CD8-positive, alpha-beta memory T cell (primary cell): ENCODE measurements around the gene CES4A. TPM values are rescaled to one million over a fixed set of nuclear protein-coding genes. Genes with fewer than 3 reads are reported as not detected.

Experiments
- CTCF ChIA-PET: fragments of 350-600 bp; sonication (Branson Sonifier 250); formaldehyde crosslinking; loops from one replicate; lab custom pipeline; 2021; ENCODE audit warnings: antibody characterized with exemption; lab: Charles Lee
- POLR2A ChIA-PET: fragments of 350-600 bp; sonication (Branson Sonifier 250); formaldehyde crosslinking; loops from one replicate; lab custom pipeline; 2021; ENCODE audit warnings: antibody characterized with exemption; lab: Charles Lee
- DNase-seq, 5 donors: peaks; one replicate each; pipeline versions ENCODE4 v3.0.0 to v3.0.0-alpha.2; 2020 to 2022; ENCODE audit warnings: mixed read lengths in 1 of 5
- H3K27ac ChIP-seq: one replicate; pipeline ENCODE4 v1.7.0; 2013; ENCODE audit warnings: low read depth, mild to moderate bottlenecking, low read length, moderate library complexity
- H3K27me3 ChIP-seq: 2 replicates; pipeline ENCODE4 v1.7.0; 2013; ENCODE audit warnings: low read length, mild to moderate bottlenecking; ENCODE audit not compliant: insufficient read depth, poor library complexity, severe bottlenecking
- H3K36me3 ChIP-seq: 2 replicates; pipeline ENCODE4 v1.7.0; 2013; ENCODE audit warnings: mild to moderate bottlenecking, low read length, moderate library complexity; ENCODE audit not compliant: insufficient read depth
- H3K4me1 ChIP-seq: 2 replicates; pipeline ENCODE4 v1.7.0; 2013; ENCODE audit warnings: mild to moderate bottlenecking, low read length, moderate library complexity; ENCODE audit not compliant: insufficient read depth
- H3K4me3 ChIP-seq: 2 replicates; pipeline ENCODE4 v1.7.0; 2013; ENCODE audit warnings: mild to moderate bottlenecking, low read length
- H3K9me3 ChIP-seq: 2 replicates; pipeline ENCODE4 v1.7.0; 2013; ENCODE audit warnings: mild to moderate bottlenecking, low read length
- H3K27ac Mint-ChIP-seq, 8 donors: one replicate each; pipeline ENCODE4 v1.8.0; 2020 to 2021; ENCODE audit warnings: mixed read lengths in 8 of 8, mild to moderate bottlenecking in 6 of 8, inconsistent platforms in 3 of 8, moderate library complexity in 3 of 8
- H3K27me3 Mint-ChIP-seq, 2 donors: one replicate each; pipeline ENCODE4 v1.8.0; 2020 to 2021; ENCODE audit warnings: mixed read lengths in 2 of 2, mild to moderate bottlenecking in 1 of 2, moderate library complexity in 1 of 2
- H3K36me3 Mint-ChIP-seq, 3 donors: one replicate each; pipeline ENCODE4 v1.8.0; 2020 to 2021; ENCODE audit warnings: mixed read lengths in 3 of 3, inconsistent platforms in 1 of 3, mild to moderate bottlenecking in 1 of 3
- H3K4me1 Mint-ChIP-seq, 3 donors: one replicate each; pipeline ENCODE4 v1.8.0; 2020 to 2021; ENCODE audit warnings: mixed read lengths in 3 of 3, inconsistent platforms in 1 of 3, mild to moderate bottlenecking in 1 of 3
- H3K4me3 Mint-ChIP-seq, 7 donors: one replicate each; pipeline ENCODE4 v1.8.0; 2020 to 2021; ENCODE audit warnings: mixed read lengths in 7 of 7, mild to moderate bottlenecking in 6 of 7, moderate library complexity in 4 of 7, inconsistent platforms in 2 of 7
- H3K9me3 Mint-ChIP-seq, 5 donors: one replicate each; pipeline ENCODE4 v1.8.0; 2020 to 2022; ENCODE audit warnings: mixed read lengths in 5 of 5, mild to moderate bottlenecking in 3 of 5, moderate library complexity in 2 of 5, inconsistent platforms in 1 of 5
- polyA plus RNA-seq: library from polyadenylated mRNA; unstranded; fragments of 300-500 nt; fragmentation: Illumina TruSeq; gene quantifications from one replicate; pipeline ENCODE4 v1.2.3, GENCODE V29; 2021
- total RNA-seq, 2 experiments: library from RNA; stranded (reverse); gene quantifications; one replicate each; pipeline ENCODE4 v1.2.3, GENCODE V29; 2021

The CES4A gene
- total and polyA plus RNA-seq, 3 experiments from 2014 or later: 1.7 to 5.1 (median 4.2) TPM

- Mint-ChIP-seq H3K36me3 (peaks cover 0 to 32% (median 2%) of the 10 kb centered on the region in 3 donors), H3K9me3 (no peaks in the 10 kb centered on the region), H3K27me3 (no peaks in the 10 kb centered on the region), H3K4me1 (peaks cover 50 to 63% (median 58%) of the 10 kb centered on the region in 3 donors), H3K27ac (peak overlapping the region; percentile 87 to 97 (median 91)), H3K4me3 (peak overlapping the region; percentile 88 to 98 (median 90))
- Histone ChIP-seq H3K27me3 (no peaks in the 10 kb centered on the region), H3K9me3 (no peaks in the 10 kb centered on the region), H3K4me1 (peaks cover 48% of the 10 kb centered on the region), H3K36me3 (no peaks in the 10 kb centered on the region), H3K4me3 (peak overlapping the region; percentile 89), H3K27ac (peak overlapping the region; percentile 83)
- ChIA-PET CTCF (interaction anchor here (0.7 to 6.3 kb wide), 9 partner anchors 11 to 133 kb away, joined by 3 to 37 read pairs (median 4); partner anchors contain the start of genes FBXL8 and TRADD), POLR2A (interaction anchor here (0.5 to 2.8 kb wide), 8 partner anchors 8 to 170 kb away, joined by 3 to 10 read pairs (median 3); no protein-coding TSS in a partner anchor)
- no peak for DNase-seq
These were observed 42.0 kb downstream of the CES4A start for GRCh38 chr16:67030221-67030962.

GRCh38 chr16:67034487-67034886 is 46.1 kb downstream of the CES4A start:
- no peak for DNase-seq
- Histone ChIP-seq H3K9me3 (no peaks in the 10 kb centered on the region), H3K27ac (no peak overlapping the region), H3K27me3 (no peaks in the 10 kb centered on the region), H3K36me3 (peaks cover 5% of the 10 kb centered on the region), H3K4me3 (no peak overlapping the region), H3K4me1 (peaks cover 47% of the 10 kb centered on the region)
- peaks cover 52 to 80% (median 75%) of the 10 kb centered on the region in 3 donors for H3K4me1 Mint-ChIP-seq
- H3K36me3 Mint-ChIP-seq: peaks cover 0 to 53% (median 8%) of the 10 kb centered on the region in 3 donors
- CTCF ChIA-PET: interaction anchor here (1.1 kb wide), 1 partner anchor 120 kb away, joined by 7 read pairs; no protein-coding TSS in a partner anchor
- H3K9me3 Mint-ChIP-seq: no peaks in the 10 kb centered on the region
- H3K27me3 Mint-ChIP-seq: no peaks in the 10 kb centered on the region
- POLR2A ChIA-PET: interaction anchor here (0.8 kb wide), 1 partner anchor 901 kb away, joined by 3 read pairs; no protein-coding TSS in a partner anchor
- H3K4me3 Mint-ChIP-seq: peak overlapping the region in 6 of 7 donors; percentile 2 to 38 (median 16)
- peak overlapping the region in 7 of 8 donors; percentile 2 to 82 (median 24) for H3K27ac Mint-ChIP-seq

- peaks cover 48 to 82% (median 77%) of the 10 kb centered on the region in 3 donors for H3K4me1 Mint-ChIP-seq
- ChIA-PET CTCF (interaction anchor here (1.1 kb wide), 1 partner anchor 120 kb away, joined by 7 read pairs; no protein-coding TSS in a partner anchor), POLR2A (interaction anchor here (0.8 kb wide), 1 partner anchor 900 kb away, joined by 3 read pairs; no protein-coding TSS in a partner anchor)
- peak overlapping the region in 3 of 8 donors; percentile 8 to 54 (median 20) for H3K27ac Mint-ChIP-seq
- Histone ChIP-seq H3K4me3 (no peak overlapping the region), H3K4me1 (peaks cover 43% of the 10 kb centered on the region), H3K9me3 (no peaks in the 10 kb centered on the region), H3K36me3 (peaks cover 5% of the 10 kb centered on the region), H3K27me3 (no peaks in the 10 kb centered on the region), H3K27ac (no peak overlapping the region)
- peak overlapping the region in 3 of 7 donors; percentile 8 to 23 (median 16) for H3K4me3 Mint-ChIP-seq
- H3K9me3 Mint-ChIP-seq: no peaks in the 10 kb centered on the region
- no peaks in the 10 kb centered on the region for H3K27me3 Mint-ChIP-seq
- DNase-seq: no peak
- H3K36me3 Mint-ChIP-seq: peaks cover 0 to 56% (median 8%) of the 10 kb centered on the region in 3 donors
These were observed 47.0 kb downstream of the CES4A start for GRCh38 chr16:67035364-67035763.

- Mint-ChIP-seq H3K36me3 (peaks cover 0 to 61% (median 14%) of the 10 kb centered on the region in 3 donors), H3K9me3 (no peaks in the 10 kb centered on the region), H3K4me1 (peaks cover 49 to 82% (median 77%) of the 10 kb centered on the region in 3 donors), H3K4me3 (peak overlapping the region in 1 of 7 donors; percentile 35), H3K27ac (peak overlapping the region in 3 of 8 donors; percentile 4 to 39 (median 11)), H3K27me3 (no peaks in the 10 kb centered on the region)
- Histone ChIP-seq H3K4me1 (peaks cover 33% of the 10 kb centered on the region), H3K4me3 (no peak overlapping the region), H3K27ac (no peak overlapping the region), H3K9me3 (no peaks in the 10 kb centered on the region), H3K27me3 (no peaks in the 10 kb centered on the region), H3K36me3 (peaks cover 9% of the 10 kb centered on the region)
- ChIA-PET CTCF (no interaction called here), POLR2A (no interaction called here)
- no peak for DNase-seq
These were observed 47.9 kb downstream of the CES4A start for GRCh38 chr16:67036323-67036741.

GRCh38 chr16:67039260-67040020 is 51.1 kb downstream of the CES4A start:
- H3K27me3 ChIP-seq: no peaks in the 10 kb centered on the region
- peaks cover 10% of the 10 kb centered on the region for H3K36me3 ChIP-seq
- POLR2A ChIA-PET: no interaction called here
- Mint-ChIP-seq H3K4me3 (no peak overlapping the region), H3K27me3 (no peaks in the 10 kb centered on the region), H3K4me1 (peaks cover 33 to 64% (median 60%) of the 10 kb centered on the region in 3 donors), H3K9me3 (no peaks in the 10 kb centered on the region), H3K27ac (peak overlapping the region in 1 of 8 donors; percentile 41), H3K36me3 (peaks cover 0 to 50% (median 14%) of the 10 kb centered on the region in 3 donors)
- no peak overlapping the region for H3K27ac ChIP-seq
- CTCF ChIA-PET: interaction anchor here (0.8 kb wide), 1 partner anchor 116 kb away, joined by 4 read pairs; no protein-coding TSS in a partner anchor
- peaks cover 15% of the 10 kb centered on the region for H3K4me1 ChIP-seq
- no peak for DNase-seq
- no peak overlapping the region for H3K4me3 ChIP-seq
- H3K9me3 ChIP-seq: no peaks in the 10 kb centered on the region

- Histone ChIP-seq H3K27ac (no peak overlapping the region), H3K4me1 (peaks cover 8% of the 10 kb centered on the region), H3K4me3 (no peak overlapping the region), H3K36me3 (peaks cover 10% of the 10 kb centered on the region), H3K27me3 (no peaks in the 10 kb centered on the region), H3K9me3 (no peaks in the 10 kb centered on the region)
- Mint-ChIP-seq H3K27me3 (no peaks in the 10 kb centered on the region), H3K9me3 (no peaks in the 10 kb centered on the region), H3K27ac (peak overlapping the region in 1 of 8 donors; percentile 32), H3K4me3 (no peak overlapping the region), H3K36me3 (peaks cover 0 to 46% (median 12%) of the 10 kb centered on the region in 3 donors), H3K4me1 (peaks cover 29 to 57% (median 56%) of the 10 kb centered on the region in 3 donors)
- no peak for DNase-seq
- CTCF ChIA-PET: interaction anchor here (0.8 kb wide), 1 partner anchor 115 kb away, joined by 4 read pairs; no protein-coding TSS in a partner anchor
- POLR2A ChIA-PET: no interaction called here
These were observed 51.8 kb downstream of the CES4A start for GRCh38 chr16:67040166-67040565.

GRCh38 chr16:67040906-67041305 is 52.5 kb downstream of the CES4A start:
- Mint-ChIP-seq H3K27ac (peak overlapping the region in 4 of 8 donors; percentile 5 to 68 (median 23)), H3K36me3 (peaks cover 0 to 45% (median 12%) of the 10 kb centered on the region in 3 donors), H3K4me3 (peak overlapping the region in 1 of 7 donors; percentile 14), H3K9me3 (no peaks in the 10 kb centered on the region), H3K4me1 (peaks cover 24 to 50% (median 49%) of the 10 kb centered on the region in 3 donors), H3K27me3 (no peaks in the 10 kb centered on the region)
- Histone ChIP-seq H3K9me3 (no peaks in the 10 kb centered on the region), H3K27ac (no peak overlapping the region), H3K36me3 (peaks cover 10% of the 10 kb centered on the region), H3K4me1 (peaks cover 4% of the 10 kb centered on the region), H3K4me3 (no peak overlapping the region), H3K27me3 (no peaks in the 10 kb centered on the region)
- DNase-seq: no peak
- ChIA-PET CTCF (interaction anchor here (1.4 to 1.6 kb wide), 2 partner anchors 11 kb away, joined by 4 read pairs; no protein-coding TSS in a partner anchor), POLR2A (no interaction called here)
